ENCODE results near the gene HBEGF.
A peak's percentile ranks its signal among the peaks of the same experiment; 100 is the strongest.

Gene HBEGF

DNA sequence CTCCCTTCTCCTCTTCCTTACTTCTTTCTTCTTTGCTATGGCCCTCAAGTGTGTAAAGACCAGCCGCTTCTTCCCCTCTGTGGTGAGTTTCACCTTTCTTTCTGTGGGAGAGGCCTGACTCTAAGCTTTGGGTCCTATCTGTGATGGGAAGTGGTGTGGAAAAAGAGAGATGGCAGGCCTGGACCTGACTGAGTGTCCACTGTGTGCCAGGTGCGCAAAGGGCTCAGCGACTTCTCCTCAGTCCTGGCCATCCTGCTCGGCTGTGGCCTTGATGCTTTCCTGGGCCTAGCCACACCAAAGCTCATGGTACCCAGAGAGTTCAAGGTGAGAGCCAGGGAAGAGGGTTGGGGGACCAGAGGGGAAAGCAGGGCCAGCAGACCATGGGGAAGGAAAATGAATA lies 19.5 kb upstream of the HBEGF start:
- DNase-seq, result no peak
- H3K36me3 Mint-ChIP-seq, result no peaks in the 10 kb centered on the region
- H3K27me3 Mint-ChIP-seq, result no peaks in the 10 kb centered on the region
- no peak overlapping the region for H3K4me3 Mint-ChIP-seq
- ATAC-seq (replicated peaks), result no peak
- no peak overlapping the region for H3K27ac Mint-ChIP-seq
- H3K9me3 Mint-ChIP-seq, result no peaks in the 10 kb centered on the region
- peaks cover 5 to 12% of the 10 kb centered on the region in 2 donors for H3K4me1 Mint-ChIP-seq

DNA sequence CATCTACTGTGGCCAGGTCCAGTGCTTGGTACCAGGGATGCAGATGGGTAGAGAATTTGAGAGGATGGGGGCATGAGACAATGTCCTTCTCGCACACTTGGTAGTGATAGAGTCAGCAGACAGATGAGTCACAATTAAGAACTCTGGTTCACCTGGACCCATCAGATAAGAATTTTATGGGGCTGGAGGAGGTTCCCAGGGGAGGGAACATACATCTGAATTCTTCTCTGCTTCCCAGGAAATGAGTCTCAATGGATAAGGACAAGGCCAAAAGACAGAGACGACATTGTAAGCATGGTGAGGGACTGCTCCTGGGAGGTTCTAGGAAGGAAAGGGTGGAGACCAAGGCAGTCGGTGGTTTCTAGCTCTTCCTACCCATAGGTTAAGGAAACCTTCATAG lies 18.9 kb upstream of the HBEGF start:
- no peak overlapping the region for H3K27ac Mint-ChIP-seq
- no peaks in the 10 kb centered on the region for H3K27me3 Mint-ChIP-seq
- peaks cover 5 to 12% of the 10 kb centered on the region in 2 donors for H3K4me1 Mint-ChIP-seq
- DNase-seq (no peak), ATAC-seq (replicated peaks) (no peak)
- no peak overlapping the region for H3K4me3 Mint-ChIP-seq
- no peaks in the 10 kb centered on the region for H3K9me3 Mint-ChIP-seq
- H3K36me3 Mint-ChIP-seq, result no peaks in the 10 kb centered on the region

DNA sequence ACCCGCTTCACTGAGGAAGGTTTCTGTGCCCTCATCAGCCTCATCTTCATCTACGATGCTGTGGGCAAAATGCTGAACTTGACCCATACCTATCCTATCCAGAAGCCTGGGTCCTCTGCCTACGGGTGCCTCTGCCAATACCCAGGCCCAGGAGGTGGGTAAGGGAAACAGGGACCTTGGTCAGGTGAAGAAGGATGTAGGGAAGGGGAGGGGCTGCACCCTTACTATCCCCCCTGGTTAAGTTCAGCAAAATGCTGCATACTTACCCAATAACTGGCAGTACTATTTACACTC lies 18.0 kb upstream of the HBEGF start:
- Mint-ChIP-seq H3K36me3 (no peaks in the 10 kb centered on the region), H3K4me1 (peaks cover 5 to 12% of the 10 kb centered on the region in 2 donors), H3K4me3 (no peak overlapping the region), H3K9me3 (no peaks in the 10 kb centered on the region), H3K27me3 (no peaks in the 10 kb centered on the region), H3K27ac (no peak overlapping the region)
- DNase-seq (no peak), ATAC-seq (replicated peaks) (no peak)

DNA sequence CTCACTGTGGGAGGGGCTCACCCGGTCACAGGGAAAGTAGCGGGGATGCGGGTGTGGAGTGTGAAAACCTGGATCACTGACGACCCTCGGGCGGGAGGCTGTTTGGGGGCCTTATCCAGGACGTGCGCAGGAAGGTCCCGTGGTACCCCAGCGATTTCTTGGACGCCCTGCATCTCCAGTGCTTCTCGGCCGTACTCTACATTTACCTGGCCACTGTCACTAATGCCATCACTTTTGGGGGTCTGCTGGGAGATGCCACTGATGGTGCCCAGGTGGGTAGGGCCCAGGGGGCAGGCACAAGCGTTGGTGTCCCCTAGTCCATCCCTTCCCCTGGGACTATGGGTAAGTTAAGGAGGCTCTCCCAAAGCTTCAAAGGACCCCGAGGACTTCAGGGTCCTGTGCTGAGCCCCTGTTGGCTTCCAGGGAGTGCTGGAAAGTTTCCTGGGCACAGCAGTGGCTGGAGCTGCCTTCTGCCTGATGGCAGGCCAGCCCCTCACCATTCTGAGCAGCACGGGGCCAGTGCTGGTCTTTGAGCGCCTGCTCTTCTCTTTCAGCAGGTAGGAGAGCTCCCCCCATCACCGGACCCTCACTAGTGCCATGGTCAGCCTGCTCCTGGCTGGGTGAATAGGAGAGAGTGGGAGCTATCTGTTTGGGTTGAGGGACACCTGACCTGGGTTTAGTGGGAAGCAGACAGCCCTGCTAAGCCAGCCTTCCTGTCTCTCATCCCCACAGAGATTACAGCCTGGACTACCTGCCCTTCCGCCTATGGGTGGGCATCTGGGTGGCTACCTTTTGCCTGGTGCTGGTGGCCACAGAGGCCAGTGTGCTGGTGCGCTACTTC lies 17.4 kb upstream of the HBEGF start:
- H3K4me3 Mint-ChIP-seq, result peak overlapping the region; percentile 85 to 86
- H3K36me3 Mint-ChIP-seq, result no peaks in the 10 kb centered on the region
- no peak for DNase-seq
- peaks cover 5 to 12% of the 10 kb centered on the region in 2 donors for H3K4me1 Mint-ChIP-seq
- H3K27ac Mint-ChIP-seq, result peak overlapping the region; percentile 79
- peaks cover 0 to under 1% of the 10 kb centered on the region in 2 donors for H3K27me3 Mint-ChIP-seq
- H3K9me3 Mint-ChIP-seq, result no peaks in the 10 kb centered on the region
- no peak for ATAC-seq (replicated peaks)

DNA sequence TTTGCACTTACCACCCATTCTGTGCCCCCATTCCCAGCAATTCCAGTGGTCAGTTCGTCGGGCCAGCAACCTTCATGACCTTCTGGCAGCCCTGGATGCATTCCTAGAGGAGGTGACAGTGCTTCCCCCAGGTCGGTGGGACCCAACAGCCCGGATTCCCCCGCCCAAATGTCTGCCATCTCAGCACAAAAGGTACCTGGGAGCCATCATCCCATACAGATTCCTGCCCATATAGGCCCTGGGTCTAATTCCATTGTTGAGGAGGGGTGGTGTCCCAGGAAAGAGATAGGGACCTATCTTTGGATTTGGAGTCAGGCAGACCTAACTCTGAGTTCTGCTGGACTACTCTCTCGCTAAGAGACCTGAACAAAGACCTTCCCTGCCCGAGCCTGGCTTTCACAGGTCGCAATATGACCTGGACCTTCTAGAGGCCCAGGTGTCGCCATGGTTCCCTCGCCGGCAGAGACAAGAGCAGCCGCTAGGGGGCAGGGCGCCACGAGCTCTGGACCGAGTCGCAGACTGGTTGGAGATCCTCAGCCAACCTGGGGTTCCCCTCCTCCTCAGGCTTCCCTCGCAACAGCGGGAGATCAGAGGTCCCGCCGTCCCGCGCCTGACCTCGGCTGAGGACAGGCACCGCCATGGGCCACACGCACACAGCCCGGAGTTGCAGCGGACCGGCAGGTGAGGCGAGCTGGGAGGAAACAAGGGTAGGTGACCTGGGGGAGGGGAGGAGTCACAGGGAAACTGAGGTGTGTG lies 16.6 kb upstream of the HBEGF start:
- Mint-ChIP-seq H3K27ac (peak overlapping the region; percentile 79), H3K4me1 (peaks cover 5 to 12% of the 10 kb centered on the region in 2 donors), H3K36me3 (no peaks in the 10 kb centered on the region), H3K9me3 (no peaks in the 10 kb centered on the region), H3K27me3 (peaks cover 5 to 6% of the 10 kb centered on the region in 2 donors), H3K4me3 (peak overlapping the region; percentile 85 to 86)
- DNase-seq (peak; percentile 75), ATAC-seq (replicated peaks) (peak; percentile 95)

DNA sequence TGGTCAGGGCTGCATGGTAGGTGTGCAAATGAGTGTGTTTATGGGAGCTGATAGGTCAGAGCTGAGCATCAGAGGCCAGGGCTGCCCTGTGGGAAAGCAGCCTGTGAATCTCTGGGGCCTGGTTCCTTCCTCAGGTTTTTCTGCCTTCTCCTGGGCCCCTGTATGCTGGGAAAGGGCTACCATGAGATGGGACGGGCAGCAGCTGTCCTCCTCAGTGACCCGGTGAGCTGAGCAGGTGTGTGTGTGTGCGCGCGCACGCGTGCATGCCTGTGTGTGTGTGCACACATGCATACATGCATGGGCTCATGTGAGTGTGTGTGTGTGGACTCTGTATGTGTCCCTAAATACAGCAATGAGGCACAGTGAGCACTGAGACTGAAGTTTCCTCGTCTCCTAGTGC lies 15.9 kb upstream of the HBEGF start:
- no peaks in the 10 kb centered on the region for H3K36me3 Mint-ChIP-seq
- ATAC-seq (replicated peaks), result no peak
- H3K4me1 Mint-ChIP-seq, result peaks cover 11 to 15% of the 10 kb centered on the region in 2 donors
- no peaks in the 10 kb centered on the region for H3K9me3 Mint-ChIP-seq
- no peak for DNase-seq
- H3K4me3 Mint-ChIP-seq, result no peak overlapping the region
- peaks cover 9 to 12% of the 10 kb centered on the region in 2 donors for H3K27me3 Mint-ChIP-seq
- H3K27ac Mint-ChIP-seq, result no peak overlapping the region

- Mint-ChIP-seq H3K36me3 (no peaks in the 10 kb centered on the region), H3K4me1 (peaks cover 16 to 19% of the 10 kb centered on the region in 2 donors), H3K9me3 (no peaks in the 10 kb centered on the region), H3K27ac (no peak overlapping the region), H3K27me3 (peaks cover 9 to 12% of the 10 kb centered on the region in 2 donors), H3K4me3 (no peak overlapping the region)
- DNase-seq (no peak), ATAC-seq (replicated peaks) (no peak)
These were observed 15.5 kb upstream of the HBEGF start for GRCh38 chr5:140361901-140362300.

DNA sequence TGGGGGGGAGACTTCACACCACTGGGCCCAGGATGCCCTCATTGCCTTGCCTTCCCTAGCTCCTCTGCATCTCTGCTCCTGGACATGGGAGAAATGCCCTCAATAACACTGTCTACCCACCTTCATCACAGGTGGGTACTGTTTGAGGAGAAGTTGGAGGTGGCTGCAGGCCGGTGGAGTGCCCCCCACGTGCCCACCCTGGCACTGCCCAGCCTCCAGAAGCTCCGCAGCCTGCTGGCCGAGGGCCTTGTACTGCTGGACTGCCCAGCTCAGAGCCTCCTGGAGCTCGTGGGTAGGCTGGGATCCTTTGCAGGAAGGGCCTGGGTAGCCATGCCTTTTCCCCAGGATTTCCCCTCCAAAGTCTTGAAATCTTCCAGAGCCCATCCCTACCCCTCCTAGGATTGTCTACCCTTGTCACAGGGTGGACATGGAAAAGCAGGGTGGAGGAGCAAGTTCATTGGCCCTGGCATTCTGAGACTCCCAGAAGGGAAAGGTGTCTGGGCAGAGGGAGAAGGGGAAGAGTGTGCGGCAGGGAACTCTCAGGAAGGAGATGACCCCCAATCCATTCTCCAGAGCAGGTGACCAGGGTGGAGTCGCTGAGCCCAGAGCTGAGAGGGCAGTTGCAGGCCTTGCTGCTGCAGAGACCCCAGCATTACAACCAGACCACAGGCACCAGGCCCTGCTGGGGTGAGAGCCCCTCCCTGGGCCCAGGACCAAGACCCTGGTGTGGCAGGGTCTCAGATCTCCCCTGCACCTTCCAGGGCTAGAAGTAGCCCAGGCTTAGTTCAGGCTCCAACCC lies 14.5 kb upstream of the HBEGF start:
- peaks cover 9 to 12% of the 10 kb centered on the region in 2 donors for H3K27me3 Mint-ChIP-seq

GRCh38 chr5:140360101-140360500 lies 13.7 kb upstream of the HBEGF start, which contains the start of gene SLC4A9:
SLC4A9 (plus strand) TSS chr5:140360194; CDS start chr5:140360237, 43 bp downstream.
- Mint-ChIP-seq H3K9me3 (no peaks in the 10 kb centered on the region), H3K4me3 (no peak within 1 kb of the TSS), H3K27ac (no peak within 1 kb of the TSS), H3K36me3 (no peaks in the 10 kb centered on the region), H3K4me1 (peaks cover 16 to 20% of the 10 kb centered on the region in 2 donors), H3K27me3 (peaks cover 9 to 12% of the 10 kb centered on the region in 2 donors)
- DNase-seq, result no peak
- ATAC-seq (replicated peaks), result no peak

More for the DNA sequence above, 14.5 kb upstream of the HBEGF start:
- Mint-ChIP-seq H3K36me3 (no peaks in the 10 kb centered on the region), H3K4me1 (peaks cover 16 to 20% of the 10 kb centered on the region in 2 donors), H3K27ac (no peak overlapping the region), H3K9me3 (no peaks in the 10 kb centered on the region), H3K4me3 (no peak overlapping the region)
- no peak for DNase-seq
- ATAC-seq (replicated peaks), result no peak

DNA sequence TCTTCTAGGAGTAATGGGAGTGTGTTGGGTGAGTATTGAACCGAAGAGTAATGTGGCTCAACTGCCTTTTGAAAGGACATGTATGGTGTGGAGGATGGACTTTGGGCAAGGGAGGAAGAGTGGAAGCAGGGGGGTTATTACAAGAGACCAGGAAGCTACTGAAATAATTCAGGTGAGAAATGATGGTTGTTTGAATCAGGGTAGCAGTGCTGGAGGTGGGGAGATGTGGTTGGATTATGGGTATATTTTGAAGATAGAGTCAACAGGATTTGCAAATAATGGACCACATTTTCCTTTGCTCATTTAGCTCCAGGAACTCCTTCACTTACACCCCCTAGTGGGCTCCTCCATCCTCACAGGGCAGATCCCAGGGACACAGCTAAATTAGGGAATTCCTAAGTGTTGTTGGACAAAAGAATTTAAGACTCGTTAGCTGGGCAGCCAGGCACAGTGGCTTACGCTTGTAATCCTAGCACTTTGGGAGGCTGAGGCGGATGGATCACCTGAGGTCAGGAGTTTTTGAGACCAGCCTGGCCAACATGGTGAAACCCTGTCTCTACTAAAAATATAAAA lies 12.4 kb upstream of the HBEGF start:
- no peak overlapping the region for H3K27ac Mint-ChIP-seq
- peaks cover 16 to 20% of the 10 kb centered on the region in 2 donors for H3K4me1 Mint-ChIP-seq
- DNase-seq (no peak), ATAC-seq (replicated peaks) (no peak)
- H3K36me3 Mint-ChIP-seq, result no peaks in the 10 kb centered on the region
- no peaks in the 10 kb centered on the region for H3K9me3 Mint-ChIP-seq
- no peak overlapping the region for H3K4me3 Mint-ChIP-seq
- peaks cover 9 to 12% of the 10 kb centered on the region in 2 donors for H3K27me3 Mint-ChIP-seq

GRCh38 chr5:140357726-140358093 lies 11.3 kb upstream of the HBEGF start:
- Mint-ChIP-seq H3K4me3 (peak overlapping the region; percentile 41 to 72), H3K27ac (peak overlapping the region; percentile 72), H3K4me1 (peaks cover 11 to 12% of the 10 kb centered on the region in 2 donors), H3K36me3 (no peaks in the 10 kb centered on the region), H3K9me3 (no peaks in the 10 kb centered on the region), H3K27me3 (peaks cover 9 to 12% of the 10 kb centered on the region in 2 donors)
- DNase-seq (peak; percentile 61), ATAC-seq (replicated peaks) (peak; percentile 96 to 97)

- Mint-ChIP-seq H3K4me3 (peak overlapping the region; percentile 41 to 72), H3K36me3 (no peaks in the 10 kb centered on the region), H3K27ac (no peak overlapping the region), H3K4me1 (peaks cover 11 to 12% of the 10 kb centered on the region in 2 donors), H3K27me3 (peaks cover 9 to 12% of the 10 kb centered on the region in 2 donors), H3K9me3 (no peaks in the 10 kb centered on the region)
- DNase-seq (no peak), ATAC-seq (replicated peaks) (peak; percentile 43 to 63)
These were observed 10.7 kb upstream of the HBEGF start for GRCh38 chr5:140356853-140357725.

GRCh38 chr5:140355546-140355945 lies 9.1 kb upstream of the HBEGF start:
- ATAC-seq (replicated peaks) (no peak), DNase-seq (no peak)
- Mint-ChIP-seq H3K9me3 (no peaks in the 10 kb centered on the region), H3K4me3 (no peak overlapping the region), H3K27ac (no peak overlapping the region), H3K27me3 (peaks cover 9 to 12% of the 10 kb centered on the region in 2 donors), H3K36me3 (no peaks in the 10 kb centered on the region), H3K4me1 (peaks cover 11 to 12% of the 10 kb centered on the region in 2 donors)

Data from stimulated activated naive B cell treated with anti-CD40 and anti-IgM and Interleukin-4, amounts not matched to agents 10 μg/mL and 1 μg/mL and 100 μg/mL, for 72 hours (primary cell).